Activated CD4-positive, alpha-beta T cell treated with anti-CD3 and anti-CD28 coated beads, Interleukin-2, Interleukin-6, amounts not matched to agents 100 ng/mL and 50 ng/mL, durations not matched to agents 16 hours and 8 hours (primary cell): Measurements from ENCODE around the gene SLC25A21.
A peak's percentile ranks its signal among the peaks of the same experiment; 100 is the strongest.
"Not testable (repeated sequence)": the region's sequence is repeated elsewhere in the genome, so short reads cannot be mapped to it uniquely, and the experiment has no call there.

Experiments used
- DNase-seq: peaks from one replicate; pipeline ENCODE4 v3.0.0-alpha.2; 2020

The SLC25A21 gene

GRCh38 chr14:37185670-37186069 lies 13.3 kb upstream of the SLC25A21 start:
- no peak for DNase-seq

- DNase-seq, result not testable (repeated sequence)
These were observed 12.1 kb upstream of the SLC25A21 start for GRCh38 chr14:37184520-37184919.

- DNase-seq, result no peak
These were observed 9.0 kb upstream of the SLC25A21 start for GRCh38 chr14:37181441-37181840.

- DNase-seq, result not testable (repeated sequence)
These were observed 8.5 kb upstream of the SLC25A21 start for GRCh38 chr14:37180886-37181285.

- DNase-seq, result no peak
These were observed 7.6 kb upstream of the SLC25A21 start for GRCh38 chr14:37179896-37180502.

GRCh38 chr14:37172936-37173614 lies 669 bp upstream of the SLC25A21 start:
- DNase-seq, result no peak

- no peak for DNase-seq
These were observed 755 bp downstream of the SLC25A21 start for GRCh38 chr14:37171678-37172023.

GRCh38 chr14:37170993-37171392 lies 1.4 kb downstream of the SLC25A21 start:
- no peak for DNase-seq

GRCh38 chr14:37170237-37170636 lies 2.2 kb downstream of the SLC25A21 start:
- no peak for DNase-seq

GRCh38 chr14:37168721-37169120 lies 3.7 kb downstream of the SLC25A21 start:
- no peak for DNase-seq

GRCh38 chr14:37167151-37168047 lies 5.0 kb downstream of the SLC25A21 start:
- no peak for DNase-seq

GRCh38 chr14:37165794-37166193 lies 6.6 kb downstream of the SLC25A21 start:
- no peak for DNase-seq

- not testable (repeated sequence) for DNase-seq
These were observed 10.1 kb downstream of the SLC25A21 start for GRCh38 chr14:37162307-37162706.

GRCh38 chr14:37157987-37158386 lies 14.4 kb downstream of the SLC25A21 start:
- DNase-seq, result no peak

- no peak for DNase-seq
These were observed 18.9 kb downstream of the SLC25A21 start for GRCh38 chr14:37153483-37153882.

- no peak for DNase-seq
These were observed 19.4 kb downstream of the SLC25A21 start for GRCh38 chr14:37153005-37153404.

- DNase-seq, result peak; percentile 23
These were observed 22.0 kb downstream of the SLC25A21 start for GRCh38 chr14:37150414-37150813.

- no peak for DNase-seq
These were observed 25.0 kb downstream of the SLC25A21 start for GRCh38 chr14:37147310-37147880.

- not testable (repeated sequence) for DNase-seq
These were observed 26.0 kb downstream of the SLC25A21 start for GRCh38 chr14:37146438-37146837.

GRCh38 chr14:37145395-37145794 lies 27.0 kb downstream of the SLC25A21 start:
- no peak for DNase-seq

GRCh38 chr14:37144729-37145363 lies 27.6 kb downstream of the SLC25A21 start:
- no peak for DNase-seq

GRCh38 chr14:37143475-37143874 lies 28.9 kb downstream of the SLC25A21 start:
- no peak for DNase-seq

GRCh38 chr14:37142835-37143401 lies 29.5 kb downstream of the SLC25A21 start:
- no peak for DNase-seq
